Globus pallidus (tissue), 1 donor: ENCODE measurements around the gene HNRNPAB.
"Not testable (repeated sequence)": the region's sequence is repeated elsewhere in the genome, so short reads cannot be mapped to it uniquely, and the experiment has no call there.

ENCODE experiments used
- DNase-seq: peaks from one replicate; pipeline ENCODE4 v3.0.0-alpha.2; 2015; ENCODE audit warnings: low spot score

HNRNPAB gene

DNA sequence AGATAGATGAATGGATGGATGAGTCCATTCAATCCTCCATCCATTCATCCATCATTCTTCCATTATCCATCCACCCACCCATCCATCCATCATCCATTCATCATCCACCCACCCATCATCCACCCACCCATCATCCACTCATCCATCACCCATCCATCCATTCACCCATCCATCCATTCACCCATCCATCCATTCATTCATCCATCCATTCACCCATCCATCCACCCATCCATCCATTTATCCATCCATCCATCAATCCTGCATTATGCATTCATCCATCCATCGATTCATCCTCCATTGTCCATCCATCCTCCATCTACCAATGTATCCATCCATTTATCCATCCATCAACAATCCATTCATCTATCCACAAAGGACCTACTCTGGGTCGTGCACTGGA lies 41.1 kb downstream of the HNRNPAB start:
- no peak for DNase-seq

- DNase-seq, result no peak
Measured at GRCh38 chr5:178246624-178247279, 42.4 kb downstream of the HNRNPAB start.

DNA sequence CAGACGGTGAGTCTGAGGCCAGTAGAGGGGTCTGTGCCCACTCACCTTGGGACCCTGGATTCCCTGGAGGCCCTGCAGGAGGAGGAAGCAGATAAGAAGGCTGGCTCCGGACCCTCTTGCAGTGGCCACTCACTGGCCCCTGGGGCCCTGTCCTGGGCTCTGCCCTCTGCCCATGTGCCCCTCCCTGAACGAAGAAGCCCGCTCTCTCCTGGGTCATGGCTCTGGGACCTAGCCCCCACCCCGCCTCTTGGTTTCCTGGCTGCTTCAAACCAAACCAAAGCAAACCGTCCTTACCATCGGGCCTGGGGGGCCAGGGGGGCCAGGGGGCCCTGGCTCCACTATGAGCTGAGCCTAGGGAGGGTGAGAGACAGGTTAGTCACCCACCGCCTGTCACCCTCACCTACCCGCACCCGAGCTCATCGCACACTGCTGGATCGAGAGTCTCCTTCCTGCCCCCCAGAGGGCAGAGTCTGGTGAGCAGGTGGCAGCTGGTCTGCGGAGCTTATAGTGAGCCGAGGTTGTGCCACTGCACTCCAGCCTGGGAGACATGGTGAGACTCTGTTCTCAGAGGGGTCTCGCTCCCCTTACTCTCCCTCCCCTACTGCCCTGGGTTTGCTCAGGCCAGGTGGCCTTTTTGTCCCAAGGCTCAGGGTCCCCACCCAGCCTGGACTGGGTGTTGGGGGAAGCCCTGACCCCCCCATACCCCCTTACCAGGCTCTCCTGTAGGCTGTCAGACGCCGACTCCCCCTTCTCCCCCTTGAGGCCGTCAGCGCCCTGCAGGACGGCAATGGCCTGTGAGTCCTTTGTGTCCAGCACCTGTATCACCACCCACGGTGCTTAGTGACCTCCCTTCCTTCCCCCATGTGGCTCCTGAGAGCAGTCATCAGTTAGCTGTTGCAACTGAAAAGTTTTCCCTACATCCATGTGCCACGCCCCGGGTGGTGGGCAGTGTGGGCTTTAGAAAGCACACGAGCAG lies 43.4 kb downstream of the HNRNPAB start:
- no peak for DNase-seq

- no peak for DNase-seq
Measured at GRCh38 chr5:178248750-178249149, 44.4 kb downstream of the HNRNPAB start.

DNA sequence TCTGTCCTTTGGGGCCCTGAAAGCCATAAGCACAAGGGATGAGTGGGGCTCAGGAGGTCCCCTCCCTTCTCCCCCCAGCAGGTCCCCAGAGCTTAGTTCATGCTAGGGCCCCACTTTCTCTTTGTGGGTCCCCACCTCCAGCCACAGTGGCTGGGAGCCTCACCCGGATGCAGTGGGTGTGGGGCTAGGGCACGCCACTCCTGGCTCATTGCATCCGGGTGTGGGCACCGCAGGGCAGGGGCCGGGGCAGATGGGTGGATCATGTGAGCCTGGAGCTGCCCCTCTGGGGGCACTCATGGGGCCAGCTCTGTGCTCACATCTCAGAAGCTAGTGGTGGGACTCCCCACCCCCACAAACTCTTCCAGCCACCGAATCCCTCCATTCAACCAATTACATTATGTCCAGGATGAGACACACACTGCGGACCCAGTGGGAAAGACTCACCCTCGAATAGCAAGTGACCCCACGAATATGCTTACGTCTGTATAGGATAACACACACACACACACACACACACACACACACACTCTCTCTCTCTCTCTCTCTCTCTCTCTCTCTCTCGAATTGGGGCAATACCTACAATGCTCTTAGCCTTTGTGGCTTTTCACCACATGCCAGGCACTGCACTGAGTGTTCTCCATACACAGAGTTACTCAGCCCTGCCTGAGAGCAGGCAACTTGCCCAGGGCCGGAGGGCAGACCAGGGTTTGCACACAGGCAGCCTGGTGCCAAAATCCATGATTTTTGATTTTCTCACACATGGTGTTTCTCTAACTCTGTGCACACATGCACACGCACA lies 45.1 kb downstream of the HNRNPAB start:
- no peak for DNase-seq

- DNase-seq, result no peak
Measured at GRCh38 chr5:178250263-178250662, 45.9 kb downstream of the HNRNPAB start.

GRCh38 chr5:178252258-178252657 lies 47.9 kb downstream of the HNRNPAB start:
- no peak for DNase-seq

- DNase-seq, result not testable (repeated sequence)
Measured at GRCh38 chr5:178253632-178254031, 49.3 kb downstream of the HNRNPAB start.

DNA sequence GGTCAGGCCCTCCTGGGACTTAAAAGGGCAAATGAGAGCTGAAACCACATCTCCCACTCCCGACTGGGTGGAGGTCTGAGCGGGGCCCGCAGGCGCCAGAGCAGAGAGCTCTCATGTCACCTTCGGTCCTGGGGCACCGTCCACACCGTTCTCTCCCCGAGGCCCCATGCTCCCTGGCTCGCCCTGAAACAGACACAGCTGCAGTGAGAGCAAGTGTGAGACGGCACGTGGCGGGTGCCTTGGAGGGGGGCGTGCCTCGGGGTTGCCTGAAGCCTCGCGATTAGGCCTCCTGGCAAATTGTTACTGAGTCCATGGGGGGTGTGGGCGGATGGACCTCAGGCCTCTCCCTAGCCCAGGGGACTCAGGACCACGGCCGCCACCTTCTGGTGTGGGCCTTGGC lies 52.4 kb downstream of the HNRNPAB start:
- DNase-seq, result no peak

DNA sequence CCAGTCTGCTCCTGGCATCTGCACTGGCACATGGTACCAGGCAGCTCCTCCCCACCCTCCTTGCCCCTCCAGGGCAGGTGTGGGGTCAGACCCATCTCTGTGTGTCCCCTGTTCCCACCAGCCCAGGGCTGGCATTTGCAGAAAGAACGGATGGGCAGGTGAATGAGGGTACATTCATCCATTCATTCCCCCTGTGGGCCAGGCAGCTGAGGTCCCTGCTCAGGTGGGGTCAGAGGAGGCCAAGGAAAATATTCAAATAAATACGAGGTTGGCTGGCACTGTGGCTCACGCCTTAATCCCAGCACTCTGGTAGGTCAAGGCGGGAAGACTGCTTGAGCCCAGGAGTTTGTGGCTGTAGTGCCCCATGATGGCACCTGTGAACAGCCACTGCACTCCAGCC lies 53.3 kb downstream of the HNRNPAB start:
- no peak for DNase-seq

DNA sequence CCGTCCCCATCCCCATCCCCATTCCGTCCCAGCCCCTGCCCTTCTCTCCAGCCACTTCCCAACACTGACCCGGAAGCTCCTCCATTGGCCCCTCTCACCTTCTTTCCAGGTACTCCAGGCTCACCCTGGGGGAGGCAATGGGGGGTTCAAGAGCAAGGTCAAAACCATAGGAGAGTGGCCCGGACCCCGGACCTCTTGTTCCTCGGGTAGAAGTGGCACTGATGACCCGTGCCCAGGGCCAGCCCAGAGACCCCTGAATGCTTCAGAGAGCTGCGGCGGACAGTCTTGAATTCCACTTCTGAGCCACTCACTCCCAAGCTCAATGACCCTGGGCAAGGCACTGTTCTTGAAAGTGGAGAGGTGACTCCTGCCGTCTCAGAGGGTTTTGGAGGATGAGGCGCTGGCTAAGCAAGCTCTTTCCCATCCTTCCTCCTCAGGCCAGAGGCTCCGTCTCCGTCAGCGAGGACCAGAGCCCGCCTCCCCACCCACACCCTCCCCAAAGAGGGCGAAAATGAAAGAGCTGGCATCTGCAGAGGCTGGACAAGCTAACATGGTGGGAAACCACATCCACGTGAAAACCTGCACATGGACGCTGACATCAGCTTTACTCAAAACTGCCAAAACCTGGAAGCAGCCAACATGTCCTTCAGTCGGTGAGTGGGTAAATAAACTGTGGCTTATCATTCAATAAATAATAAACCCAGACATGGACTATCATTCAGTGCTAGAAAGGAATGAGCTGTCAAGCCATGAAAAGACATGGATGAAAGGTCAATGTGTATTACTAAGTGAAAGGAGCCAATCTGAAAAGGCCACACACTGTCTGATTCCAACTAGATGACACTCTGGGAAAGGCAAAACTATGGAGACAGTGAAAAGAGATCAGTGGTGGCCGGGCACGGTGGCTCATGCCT lies 55.5 kb downstream of the HNRNPAB start:
- DNase-seq, result no peak
